HEK293 (cell line): ENCODE results near the gene PHKB.

ENCODE experiments used
- CTCF ChIA-PET: fragments of 350-600 bp; formaldehyde crosslinking; extraction: SDS; loops from one replicate; lab custom pipeline; 2021; ENCODE audit warnings: antibody characterized with exemption; lab: Yijun Ruan, JAX
- POLR2A ChIA-PET: fragments of 300-600 bp; formaldehyde crosslinking; extraction: SDS; loops from one replicate; lab custom pipeline; 2020; ENCODE audit warnings: antibody characterized with exemption, inconsistent platforms; lab: Yijun Ruan, JAX
- H3K27ac ChIP-seq: fragments of 200-500 bp; sonication (Bioruptor generic); 2 replicates; pipeline ENCODE4 v1.5.1; 2014; ENCODE audit warnings: low read depth, low read length, control low read depth, inconsistent platforms; ENCODE audit errors: extremely low read depth
- H3K36me3 ChIP-seq, 2 experiments: fragments of 200-500 bp in 1 of 2; sonication (Bioruptor generic) in 1 of 2; 1 replicate in 1 of 2; 2 replicates in 1 of 2; pipeline ENCODE4 v1.5.1; 2014 to 2017; ENCODE audit warnings: inconsistent platforms in 2 of 2, low read length in 2 of 2; ENCODE audit not compliant: control insufficient read depth in 2 of 2, insufficient read depth in 1 of 2
- H3K4me1 ChIP-seq: fragments of 200-500 bp; sonication (Bioruptor generic); 2 replicates; pipeline ENCODE4 v1.5.1; 2014; ENCODE audit warnings: mild to moderate bottlenecking, low read length, inconsistent platforms; ENCODE audit not compliant: control insufficient read depth, insufficient read depth
- H3K4me3 ChIP-seq: 2 replicates; pipeline ENCODE4 v1.5.1; 2011; ENCODE audit warnings: low read depth, mild to moderate bottlenecking, control low read depth, low read length, moderate library complexity
- H3K9me3 ChIP-seq: fragments of 200-500 bp; sonication (Bioruptor generic); 2 replicates; pipeline ENCODE4 v1.5.1; 2014; ENCODE audit warnings: low read depth, low read length, inconsistent platforms; ENCODE audit not compliant: control insufficient read depth, insufficient read depth
- BCL6B ChIP-seq: fragments of 450-650 bp; formaldehyde crosslinking; IDR thresholded peaks from 2 replicates; pipeline ENCODE4 v1.5.1; 2017; ENCODE audit warnings: missing biosample characterization, missing genetic modification characterization
- GLI4 ChIP-seq: fragments of 450-650 bp; formaldehyde crosslinking; IDR thresholded peaks from 2 replicates; pipeline ENCODE4 v1.5.1; 2016; ENCODE audit warnings: missing biosample characterization, missing genetic modification characterization
- GLIS1 ChIP-seq: fragments of 450-650 bp; formaldehyde crosslinking; IDR thresholded peaks from 2 replicates; pipeline ENCODE4 v1.5.1; 2016; ENCODE audit warnings: missing biosample characterization, missing genetic modification characterization
- MEIS1 ChIP-seq: sonication (generic); formaldehyde crosslinking; IDR thresholded peaks from 2 replicates; pipeline ENCODE4 v1.8.1; 2022; ENCODE audit warnings: missing genetic modification reagents, mild to moderate bottlenecking, borderline replicate concordance
- PRDM4 ChIP-seq: fragments of 450-650 bp; formaldehyde crosslinking; IDR thresholded peaks from 2 replicates; pipeline ENCODE4 v1.5.1; 2017; ENCODE audit warnings: missing biosample characterization, missing genetic modification characterization
- SCRT2 ChIP-seq: fragments of 450-650 bp; formaldehyde crosslinking; IDR thresholded peaks from 2 replicates; pipeline ENCODE4 v1.5.1; 2016; ENCODE audit warnings: missing biosample characterization, missing genetic modification characterization
- ZBTB1 ChIP-seq: fragments of 450-650 bp; formaldehyde crosslinking; IDR thresholded peaks from 2 replicates; pipeline ENCODE4 v1.5.1; 2016; ENCODE audit warnings: missing biosample characterization, missing genetic modification characterization
- ZNF133 ChIP-seq: fragments of 450-650 bp; formaldehyde crosslinking; IDR thresholded peaks from 2 replicates; pipeline ENCODE4 v1.5.1; 2016; ENCODE audit warnings: missing biosample characterization, missing genetic modification characterization
- ZNF24 ChIP-seq: fragments of 450-650 bp; formaldehyde crosslinking; IDR thresholded peaks from 2 replicates; pipeline ENCODE4 v1.5.1; 2016; ENCODE audit warnings: missing biosample characterization, missing genetic modification characterization
- ZNF266 ChIP-seq: fragments of 450-650 bp; formaldehyde crosslinking; IDR thresholded peaks from 2 replicates; pipeline ENCODE4 v1.5.1; 2016; ENCODE audit warnings: missing biosample characterization, missing genetic modification characterization, low read depth
- ZNF292 ChIP-seq: fragments of 450-650 bp; formaldehyde crosslinking; IDR thresholded peaks from 2 replicates; pipeline ENCODE4 v1.5.1; 2016; ENCODE audit warnings: low read depth, missing biosample characterization, missing genetic modification characterization, borderline replicate concordance
- ZNF324 ChIP-seq: fragments of 450-650 bp; formaldehyde crosslinking; IDR thresholded peaks from 2 replicates; pipeline ENCODE4 v1.5.1; 2016; ENCODE audit warnings: missing biosample characterization, missing genetic modification characterization
- ZNF350 ChIP-seq: fragments of 450-650 bp; formaldehyde crosslinking; IDR thresholded peaks from 2 replicates; pipeline ENCODE4 v1.5.0; 2017; ENCODE audit warnings: missing biosample characterization, mild to moderate bottlenecking, missing genetic modification characterization
- ZNF37A ChIP-seq: fragments of 450-650 bp; IDR thresholded peaks from 2 replicates; pipeline ENCODE4 v1.5.1; 2018; ENCODE audit warnings: missing biosample characterization, missing genetic modification characterization
- ZNF544 ChIP-seq: fragments of 450-650 bp; formaldehyde crosslinking; IDR thresholded peaks from 2 replicates; pipeline ENCODE4 v1.5.0; 2017; ENCODE audit warnings: missing biosample characterization, missing genetic modification characterization
- ZNF560 ChIP-seq: fragments of 450-650 bp; formaldehyde crosslinking; IDR thresholded peaks from 2 replicates; pipeline ENCODE4 v1.5.1; 2017; ENCODE audit warnings: missing biosample characterization, missing genetic modification characterization, borderline replicate concordance
- ZNF670 ChIP-seq: fragments of 450-650 bp; formaldehyde crosslinking; IDR thresholded peaks from 2 replicates; pipeline ENCODE4 v1.5.1; 2016; ENCODE audit warnings: missing biosample characterization, missing genetic modification characterization, low read depth
- ZNF768 ChIP-seq: fragments of 450-650 bp; formaldehyde crosslinking; IDR thresholded peaks from 2 replicates; pipeline ENCODE4 v1.5.1; 2018; ENCODE audit warnings: missing biosample characterization, mild to moderate bottlenecking, missing genetic modification characterization
- ZSCAN23 ChIP-seq: fragments of 450-650 bp; formaldehyde crosslinking; IDR thresholded peaks from 2 replicates; pipeline ENCODE4 v1.5.1; 2016; ENCODE audit warnings: missing biosample characterization, missing genetic modification characterization
- TF ChIP-seq, protein P1 (sequence below): fragments of 450-650 bp; formaldehyde crosslinking; IDR thresholded peaks from 2 replicates; pipeline ENCODE4 v1.5.1; 2016; ENCODE audit warnings: missing biosample characterization, missing genetic modification characterization
- TF ChIP-seq, protein P2 (sequence below): fragments of 450-650 bp; formaldehyde crosslinking; IDR thresholded peaks from 2 replicates; pipeline ENCODE4 v1.5.1; 2016; ENCODE audit warnings: missing biosample characterization, missing genetic modification characterization
- TF ChIP-seq, protein P3 (sequence below): fragments of 450-650 bp; formaldehyde crosslinking; IDR thresholded peaks from 2 replicates; pipeline ENCODE4 v1.5.1; 2016; ENCODE audit warnings: missing biosample characterization, missing genetic modification characterization
- TF ChIP-seq, protein P4 (sequence below): fragments of 450-650 bp; formaldehyde crosslinking; IDR thresholded peaks from 2 replicates; pipeline ENCODE4 v1.5.1; 2016; ENCODE audit warnings: missing biosample characterization, missing genetic modification characterization

Gene PHKB

GRCh38 chr16:47711809-47712208, 250.7 kb downstream of the PHKB start:
- ChIA-PET POLR2A (no interaction called here), CTCF (no interaction called here)
- no peaks in the 10 kb centered on the region for H3K36me3 ChIP-seq
- no peak overlapping the region for H3K27ac ChIP-seq
- H3K9me3 ChIP-seq = no peaks in the 10 kb centered on the region
- H3K4me3 ChIP-seq = no peak overlapping the region
- TF ChIP-seq ZNF560 (tag by site-specific recombination) (no peak), ZNF24 (tag by site-specific recombination) (no peak), ZNF133 (no peak), GLI4 (no peak), ZNF768 (tag by site-specific recombination) (no peak)
- TF ChIP-seq, protein P1, sequence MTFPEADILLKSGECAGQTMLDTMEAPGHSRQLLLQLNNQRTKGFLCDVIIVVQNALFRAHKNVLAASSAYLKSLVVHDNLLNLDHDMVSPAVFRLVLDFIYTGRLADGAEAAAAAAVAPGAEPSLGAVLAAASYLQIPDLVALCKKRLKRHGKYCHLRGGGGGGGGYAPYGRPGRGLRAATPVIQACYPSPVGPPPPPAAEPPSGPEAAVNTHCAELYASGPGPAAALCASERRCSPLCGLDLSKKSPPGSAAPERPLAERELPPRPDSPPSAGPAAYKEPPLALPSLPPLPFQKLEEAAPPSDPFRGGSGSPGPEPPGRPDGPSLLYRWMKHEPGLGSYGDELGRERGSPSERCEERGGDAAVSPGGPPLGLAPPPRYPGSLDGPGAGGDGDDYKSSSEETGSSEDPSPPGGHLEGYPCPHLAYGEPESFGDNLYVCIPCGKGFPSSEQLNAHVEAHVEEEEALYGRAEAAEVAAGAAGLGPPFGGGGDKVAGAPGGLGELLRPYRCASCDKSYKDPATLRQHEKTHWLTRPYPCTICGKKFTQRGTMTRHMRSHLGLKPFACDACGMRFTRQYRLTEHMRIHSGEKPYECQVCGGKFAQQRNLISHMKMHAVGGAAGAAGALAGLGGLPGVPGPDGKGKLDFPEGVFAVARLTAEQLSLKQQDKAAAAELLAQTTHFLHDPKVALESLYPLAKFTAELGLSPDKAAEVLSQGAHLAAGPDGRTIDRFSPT (tag by site-specific recombination) = no peak
- no peaks in the 10 kb centered on the region for H3K4me1 ChIP-seq

- TF ChIP-seq, protein P2, sequence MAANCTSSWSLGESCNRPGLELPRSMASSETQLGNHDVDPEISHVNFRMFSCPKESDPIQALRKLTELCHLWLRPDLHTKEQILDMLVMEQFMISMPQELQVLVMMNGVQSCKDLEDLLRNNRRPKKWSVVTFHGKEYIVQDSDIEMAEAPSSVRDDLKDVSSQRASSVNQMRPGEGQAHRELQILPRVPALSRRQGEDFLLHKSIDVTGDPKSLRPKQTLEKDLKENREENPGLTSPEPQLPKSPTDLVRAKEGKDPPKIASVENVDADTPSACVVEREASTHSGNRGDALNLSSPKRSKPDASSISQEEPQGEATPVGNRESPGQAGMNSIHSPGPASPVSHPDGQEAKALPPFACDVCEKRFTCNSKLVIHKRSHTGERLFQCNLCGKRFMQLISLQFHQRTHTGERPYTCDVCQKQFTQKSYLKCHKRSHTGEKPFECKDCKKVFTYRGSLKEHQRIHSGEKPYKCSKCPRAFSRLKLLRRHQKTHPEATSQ (tag by site-specific recombination) = no peak
- TF ChIP-seq GLIS1 (no peak), PRDM4 (tag by site-specific recombination) (no peak), ZNF350 (no peak), ZNF37A (no peak), ZNF266 (no peak), ZNF292 (tag by site-specific recombination) (no peak), ZNF670 (no peak)
- Histone ChIP-seq H3K4me1 (no peaks in the 10 kb centered on the region), H3K4me3 (no peak overlapping the region), H3K27ac (no peak overlapping the region), H3K9me3 (no peaks in the 10 kb centered on the region), H3K36me3 (no peaks in the 10 kb centered on the region)
- CTCF ChIA-PET = no interaction called here
- POLR2A ChIA-PET = no interaction called here
Measured at GRCh38 chr16:47712276-47713224, 251.4 kb downstream of the PHKB start.

- Histone ChIP-seq H3K27ac (no peak overlapping the region), H3K36me3 (no peaks in the 10 kb centered on the region), H3K9me3 (no peaks in the 10 kb centered on the region), H3K4me3 (no peak overlapping the region), H3K4me1 (no peaks in the 10 kb centered on the region)
- ChIA-PET CTCF (no interaction called here), POLR2A (no interaction called here)
- no peak for TF ChIP-seq BCL6B (tag by site-specific recombination)
- no peak for TF ChIP-seq ZBTB1 (tag by site-specific recombination)
- no peak for TF ChIP-seq SCRT2 (tag by site-specific recombination)
- TF ChIP-seq MEIS1 (CRISPR knock-in tag) = no peak
- no peak for TF ChIP-seq ZSCAN23 (tag by site-specific recombination)
- TF ChIP-seq, protein P3, sequence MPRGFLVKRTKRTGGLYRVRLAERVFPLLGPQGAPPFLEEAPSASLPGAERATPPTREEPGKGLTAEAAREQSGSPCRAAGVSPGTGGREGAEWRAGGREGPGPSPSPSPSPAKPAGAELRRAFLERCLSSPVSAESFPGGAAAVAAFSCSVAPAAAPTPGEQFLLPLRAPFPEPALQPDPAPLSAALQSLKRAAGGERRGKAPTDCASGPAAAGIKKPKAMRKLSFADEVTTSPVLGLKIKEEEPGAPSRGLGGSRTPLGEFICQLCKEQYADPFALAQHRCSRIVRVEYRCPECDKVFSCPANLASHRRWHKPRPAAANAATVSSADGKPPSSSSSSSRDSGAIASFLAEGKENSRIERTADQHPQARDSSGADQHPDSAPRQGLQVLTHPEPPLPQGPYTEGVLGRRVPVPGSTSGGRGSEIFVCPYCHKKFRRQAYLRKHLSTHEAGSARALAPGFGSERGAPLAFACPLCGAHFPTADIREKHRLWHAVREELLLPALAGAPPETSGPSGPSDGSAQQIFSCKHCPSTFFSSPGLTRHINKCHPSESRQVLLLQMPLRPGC (tag by site-specific recombination) = no peak
- TF ChIP-seq ZNF544 (tag by site-specific recombination) = no peak
- no peak for TF ChIP-seq ZNF324 (tag by site-specific recombination)
- TF ChIP-seq, protein P4, sequence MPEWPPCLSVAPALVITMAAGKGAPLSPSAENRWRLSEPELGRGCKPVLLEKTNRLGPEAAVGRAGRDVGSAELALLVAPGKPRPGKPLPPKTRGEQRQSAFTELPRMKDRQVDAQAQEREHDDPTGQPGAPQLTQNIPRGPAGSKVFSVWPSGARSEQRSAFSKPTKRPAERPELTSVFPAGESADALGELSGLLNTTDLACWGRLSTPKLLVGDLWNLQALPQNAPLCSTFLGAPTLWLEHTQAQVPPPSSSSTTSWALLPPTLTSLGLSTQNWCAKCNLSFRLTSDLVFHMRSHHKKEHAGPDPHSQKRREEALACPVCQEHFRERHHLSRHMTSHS = no peak
Measured at GRCh38 chr16:47713225-47713595, 252.1 kb downstream of the PHKB start.
